HG03520 (cell line): ENCODE results near the gene BAX.

Experiments used
- ATAC-seq: cut with Tn5 transposase; IDR thresholded peaks from one replicate; pipeline ENCODE4 v1.9.1; 2021; ENCODE audit warnings: mild to moderate bottlenecking, moderate library complexity; ENCODE audit not compliant: unreplicated experiment

The BAX gene

GRCh38 chr19:49011194-49011593 lies 56.5 kb downstream of the BAX start:
- no peak for ATAC-seq
